ENCODE measurements around the gene CFAP221. TPM values are rescaled to one million over a fixed set of nuclear protein-coding genes. Genes with fewer than 3 reads are reported as not detected.

CFAP221 gene
- total and polyA plus RNA-seq, 7 experiments from 2014 or later = not detected

DNA sequence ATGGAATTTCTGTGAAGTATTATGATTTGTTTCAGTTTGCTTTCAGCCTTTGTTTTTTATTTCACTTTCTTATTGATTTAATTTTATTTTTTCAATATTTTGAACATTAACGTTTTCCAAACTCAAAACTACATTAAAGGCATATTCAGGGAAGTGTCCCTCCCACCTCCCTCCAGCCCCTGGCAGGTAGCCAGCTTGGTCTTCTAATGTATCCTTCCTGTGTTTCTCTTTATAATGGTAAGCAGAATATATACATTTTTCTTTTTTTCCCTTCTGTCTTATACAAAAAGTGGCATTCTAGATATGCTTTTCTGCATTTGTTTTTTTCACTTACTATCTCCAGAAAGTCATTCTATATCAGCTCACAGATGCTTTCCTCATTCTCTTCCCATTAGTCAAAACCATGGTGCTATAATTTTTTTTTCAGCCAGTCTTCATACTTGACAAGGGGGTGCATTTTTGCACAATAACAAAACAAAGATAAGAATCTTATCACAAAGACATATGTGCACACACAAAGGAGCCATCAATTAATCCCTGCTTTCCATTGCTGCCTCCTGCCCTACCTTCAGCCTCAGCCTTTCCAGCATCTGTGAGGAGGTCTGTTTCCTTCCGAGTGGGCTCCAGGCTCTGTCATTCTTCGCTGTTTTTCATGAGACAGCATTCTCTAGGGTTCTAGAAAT is 101.1 kb downstream of the CFAP221 start:
- POLR2A ChIA-PET = no interaction called here

DNA sequence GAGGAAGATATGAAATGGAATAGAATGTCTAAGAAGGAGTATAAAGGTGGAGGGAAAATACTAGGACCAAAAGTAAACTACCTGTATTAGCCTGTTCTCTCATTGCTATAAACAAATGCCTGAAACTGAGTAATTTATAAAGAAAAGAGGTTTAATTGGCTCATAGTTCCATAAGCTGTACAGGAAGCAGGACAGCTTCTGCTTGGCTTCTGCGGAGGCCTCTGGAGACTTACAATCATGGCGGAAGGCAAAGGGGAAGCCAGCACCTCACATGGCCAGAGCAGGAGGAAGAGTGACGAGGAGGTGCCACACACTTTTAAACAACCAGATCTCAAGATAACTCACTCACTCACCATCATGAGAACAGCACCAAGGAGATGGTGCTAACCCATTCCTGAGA is 101.9 kb downstream of the CFAP221 start:
- peaks cover 0 to 13% (median 5%) of the 10 kb centered on the region in 7 donors for H3K4me1 Mint-ChIP-seq
- H3K4me1 ChIP-seq (ENCODE audit: control insufficient read depth in 2 of 2, insufficient read depth in 2 of 2, low read length in 2 of 2) = peaks cover 0 to 4% of the 10 kb centered on the region in 2 donors
- DNase-seq (no peak), ATAC-seq (no peak)
- H3K9me3 ChIP-seq (ENCODE audit: control insufficient read depth in 2 of 3, low read length in 3 of 3) = no peaks in the 10 kb centered on the region
- H3K36me3 ChIP-seq (ENCODE audit: control insufficient read depth in 2 of 3, insufficient read depth in 3 of 3, low read length in 3 of 3) = no peaks in the 10 kb centered on the region
- H3K27me3 ChIP-seq (ENCODE audit: control insufficient read depth in 2 of 2, insufficient read depth in 2 of 2, low read length in 2 of 2) = no peaks in the 10 kb centered on the region
- intact Hi-C loops (cut with micrococcal nuclease) = no loop called here
- peaks cover 0 to 7% (median 0%) of the 10 kb centered on the region in 5 donors for H3K36me3 Mint-ChIP-seq
- H3K4me3 Mint-ChIP-seq = no peak overlapping the region
- ChIA-PET CTCF (no interaction called here), POLR2A (no interaction called here)
- peaks cover 0 to 25% (median 0%) of the 10 kb centered on the region in 5 donors for H3K27me3 Mint-ChIP-seq
- H3K27ac ChIP-seq (ENCODE audit: low read depth, low read length) = no peak overlapping the region
- H3K9me3 Mint-ChIP-seq = peaks cover 0 to 8% (median 0%) of the 10 kb centered on the region in 11 donors
- no peak overlapping the region for H3K4me3 ChIP-seq (ENCODE audit: low read length)
- H3K27ac Mint-ChIP-seq = no peak overlapping the region

More for the DNA sequence above, 101.1 kb downstream of the CFAP221 start:
- no peak for DNase-seq
- Mint-ChIP-seq H3K4me1 (peaks cover 0 to 13% (median 5%) of the 10 kb centered on the region in 7 donors), H3K27me3 (peaks cover 0 to 23% (median 0%) of the 10 kb centered on the region in 5 donors), H3K27ac (peak overlapping the region in 1 of 9 donors; percentile 23), H3K9me3 (peaks cover 0 to 8% (median 0%) of the 10 kb centered on the region in 11 donors), H3K36me3 (peaks cover 0 to 7% (median 0%) of the 10 kb centered on the region in 5 donors), H3K4me3 (no peak overlapping the region)
- no peak for ATAC-seq
- CTCF ChIA-PET = interaction anchor here (0.6 kb wide), 1 partner anchor 151 kb away, joined by 4 read pairs; no protein-coding TSS in a partner anchor
- no peaks in the 10 kb centered on the region for H3K36me3 ChIP-seq (ENCODE audit: control insufficient read depth in 2 of 3, insufficient read depth in 3 of 3, low read length in 3 of 3)
- H3K4me1 ChIP-seq (ENCODE audit: control insufficient read depth in 2 of 2, insufficient read depth in 2 of 2, low read length in 2 of 2) = peaks cover 0 to 4% of the 10 kb centered on the region in 2 donors
- intact Hi-C loops (cut with micrococcal nuclease) = no loop called here
- no peaks in the 10 kb centered on the region for H3K27me3 ChIP-seq (ENCODE audit: control insufficient read depth in 2 of 2, insufficient read depth in 2 of 2, low read length in 2 of 2)
- no peak overlapping the region for H3K4me3 ChIP-seq (ENCODE audit: low read length)
- no peak overlapping the region for H3K27ac ChIP-seq (ENCODE audit: low read depth, low read length)
- H3K9me3 ChIP-seq (ENCODE audit: control insufficient read depth in 2 of 3, low read length in 3 of 3) = no peaks in the 10 kb centered on the region

DNA sequence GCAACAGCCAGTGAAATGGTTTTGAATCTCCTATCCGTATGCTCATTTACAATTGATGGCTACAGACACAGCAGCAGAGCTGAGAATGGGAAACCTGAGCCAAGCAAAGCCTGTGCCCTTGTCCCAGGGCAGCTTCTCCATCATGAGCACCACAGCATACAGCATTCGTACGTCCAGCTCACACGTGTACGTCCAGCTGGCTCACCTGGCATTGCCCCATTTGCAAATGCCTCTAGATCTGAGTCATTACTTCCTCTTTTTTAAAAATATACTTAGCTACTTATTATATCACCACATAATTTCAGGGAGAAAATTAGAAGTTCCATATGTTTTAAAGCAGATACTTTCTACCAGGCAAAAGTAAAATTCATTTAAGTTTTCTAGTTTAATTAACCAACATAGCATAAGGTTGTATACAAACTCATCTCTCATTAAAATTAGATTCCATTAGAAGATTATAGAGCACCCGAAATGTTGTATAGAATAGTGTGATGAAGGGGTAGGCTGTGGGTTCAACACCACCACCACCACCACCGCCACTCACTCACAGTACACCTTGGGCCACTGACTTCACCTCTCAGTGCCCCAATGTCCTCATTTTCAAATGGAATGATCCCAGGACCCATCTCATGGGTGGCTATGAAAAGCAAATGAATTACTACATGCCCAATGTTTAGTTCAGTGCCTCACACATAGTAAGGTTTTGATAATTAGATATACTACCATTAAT is 103.4 kb downstream of the CFAP221 start:
- no peak for ATAC-seq
- intact Hi-C loops (cut with micrococcal nuclease) = no loop called here

DNA sequence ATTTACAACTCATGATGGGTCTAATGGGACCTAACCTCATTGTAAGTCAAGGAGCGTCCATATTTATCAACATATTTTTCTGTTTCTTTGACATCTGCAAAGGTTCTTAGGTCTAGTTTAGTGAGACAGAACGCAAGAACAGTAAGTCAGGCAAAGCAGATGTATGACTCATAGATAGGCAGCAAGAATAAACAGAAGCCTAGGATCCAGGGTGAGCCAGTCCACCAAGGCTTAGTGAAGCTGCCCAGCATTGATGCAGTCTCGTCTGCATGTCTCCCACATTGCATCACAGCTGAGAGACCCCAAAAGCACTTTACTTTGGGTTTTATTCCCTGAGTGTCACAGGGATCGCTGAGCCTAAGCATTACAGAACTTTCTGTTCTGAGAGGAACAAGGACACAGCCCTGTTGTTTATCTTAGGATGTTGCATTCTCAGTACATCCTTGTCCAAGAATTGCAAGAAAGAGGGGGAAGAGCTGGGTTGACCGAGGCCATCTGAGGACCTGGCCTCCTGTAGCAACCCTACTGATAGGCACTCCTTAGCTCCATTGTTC is 105.2 kb downstream of the CFAP221 start:
- no peak overlapping the region for H3K27ac Mint-ChIP-seq
- Histone ChIP-seq H3K9me3 (ENCODE audit: control insufficient read depth in 2 of 3, low read length in 3 of 3) (no peaks in the 10 kb centered on the region), H3K27ac (ENCODE audit: low read depth, low read length) (no peak overlapping the region), H3K4me1 (ENCODE audit: control insufficient read depth in 2 of 2, insufficient read depth in 2 of 2, low read length in 2 of 2) (no peaks in the 10 kb centered on the region), H3K4me3 (ENCODE audit: low read length) (no peak overlapping the region), H3K36me3 (ENCODE audit: control insufficient read depth in 2 of 3, insufficient read depth in 3 of 3, low read length in 3 of 3) (no peaks in the 10 kb centered on the region), H3K27me3 (ENCODE audit: control insufficient read depth in 2 of 2, insufficient read depth in 2 of 2, low read length in 2 of 2) (no peaks in the 10 kb centered on the region)
- peaks cover 0 to 7% (median 0%) of the 10 kb centered on the region in 7 donors for H3K4me1 Mint-ChIP-seq
- intact Hi-C loops (cut with micrococcal nuclease) = no loop called here
- ATAC-seq (no peak), DNase-seq (no peak)
- no peak overlapping the region for H3K4me3 Mint-ChIP-seq
- H3K9me3 Mint-ChIP-seq = peaks cover 0 to 8% (median 0%) of the 10 kb centered on the region in 11 donors
- peaks cover 0 to 31% (median 5%) of the 10 kb centered on the region in 5 donors for H3K27me3 Mint-ChIP-seq
- POLR2A ChIA-PET = interaction anchor here (1.5 kb wide), 1 partner anchor 29 kb away, joined by 3 read pairs; no protein-coding TSS in a partner anchor
- CTCF ChIA-PET = no interaction called here
- H3K36me3 Mint-ChIP-seq = peaks cover 0 to 7% (median 0%) of the 10 kb centered on the region in 5 donors

More for the DNA sequence above, 103.4 kb downstream of the CFAP221 start:
- ChIA-PET POLR2A (no interaction called here), CTCF (no interaction called here)
- no peak overlapping the region for H3K4me3 ChIP-seq (ENCODE audit: low read length)
- DNase-seq = no peak
- peaks cover 0 to 7% (median 0%) of the 10 kb centered on the region in 7 donors for H3K4me1 Mint-ChIP-seq
- H3K4me3 Mint-ChIP-seq = no peak overlapping the region
- peaks cover 0 to 8% (median 0%) of the 10 kb centered on the region in 11 donors for H3K9me3 Mint-ChIP-seq
- no peak overlapping the region for H3K27ac Mint-ChIP-seq
- peaks cover 0 to 7% (median 0%) of the 10 kb centered on the region in 5 donors for H3K36me3 Mint-ChIP-seq
- no peaks in the 10 kb centered on the region for H3K4me1 ChIP-seq (ENCODE audit: control insufficient read depth in 2 of 2, insufficient read depth in 2 of 2, low read length in 2 of 2)
- no peaks in the 10 kb centered on the region for H3K36me3 ChIP-seq (ENCODE audit: control insufficient read depth in 2 of 3, insufficient read depth in 3 of 3, low read length in 3 of 3)
- no peak overlapping the region for H3K27ac ChIP-seq (ENCODE audit: low read depth, low read length)
- no peaks in the 10 kb centered on the region for H3K27me3 ChIP-seq (ENCODE audit: control insufficient read depth in 2 of 2, insufficient read depth in 2 of 2, low read length in 2 of 2)
- H3K9me3 ChIP-seq (ENCODE audit: control insufficient read depth in 2 of 3, low read length in 3 of 3) = no peaks in the 10 kb centered on the region
- peaks cover 0 to 28% (median 0%) of the 10 kb centered on the region in 5 donors for H3K27me3 Mint-ChIP-seq

DNA sequence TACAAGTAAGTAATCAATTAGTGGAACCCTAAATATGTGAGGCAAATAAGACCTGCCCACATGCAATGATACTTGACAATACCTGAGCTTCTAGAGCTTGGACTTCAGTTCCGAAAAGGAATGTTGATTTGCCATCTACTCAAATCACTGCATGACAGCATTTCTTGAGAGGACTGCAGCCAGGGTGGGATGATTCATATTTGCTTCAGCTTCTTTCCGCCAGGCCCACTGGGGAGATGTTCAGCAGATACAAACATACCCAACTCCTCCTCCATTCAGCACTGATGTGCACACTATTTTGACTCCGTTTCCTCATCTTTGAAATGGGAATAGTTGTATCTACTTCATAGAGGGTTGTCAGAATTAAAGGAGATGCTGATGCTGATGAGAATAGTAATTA is 106.0 kb downstream of the CFAP221 start:
- no peak overlapping the region for H3K4me3 Mint-ChIP-seq
- H3K4me1 Mint-ChIP-seq = peaks cover 0 to 6% (median 0%) of the 10 kb centered on the region in 7 donors
- H3K27me3 Mint-ChIP-seq = peaks cover 6 to 35% (median 11%) of the 10 kb centered on the region in 5 donors
- no peak overlapping the region for H3K27ac ChIP-seq (ENCODE audit: low read depth, low read length)
- H3K36me3 ChIP-seq (ENCODE audit: control insufficient read depth in 2 of 3, insufficient read depth in 3 of 3, low read length in 3 of 3) = no peaks in the 10 kb centered on the region
- H3K4me1 ChIP-seq (ENCODE audit: control insufficient read depth in 2 of 2, insufficient read depth in 2 of 2, low read length in 2 of 2) = no peaks in the 10 kb centered on the region
- CTCF ChIA-PET = no interaction called here
- no peaks in the 10 kb centered on the region for H3K9me3 ChIP-seq (ENCODE audit: control insufficient read depth in 2 of 3, low read length in 3 of 3)
- H3K36me3 Mint-ChIP-seq = peaks cover 0 to 7% (median 0%) of the 10 kb centered on the region in 5 donors
- intact Hi-C loops (cut with micrococcal nuclease) = no loop called here
- H3K9me3 Mint-ChIP-seq = peaks cover 0 to 8% (median 0%) of the 10 kb centered on the region in 11 donors
- ATAC-seq = no peak
- DNase-seq = no peak
- POLR2A ChIA-PET = interaction anchor here (0.7 to 1.5 kb wide), 2 partner anchors 28 to 36 kb away, joined by 3 read pairs; no protein-coding TSS in a partner anchor
- no peak overlapping the region for H3K27ac Mint-ChIP-seq
- no peaks in the 10 kb centered on the region for H3K27me3 ChIP-seq (ENCODE audit: control insufficient read depth in 2 of 2, insufficient read depth in 2 of 2, low read length in 2 of 2)
- H3K4me3 ChIP-seq (ENCODE audit: low read length) = no peak overlapping the region

DNA sequence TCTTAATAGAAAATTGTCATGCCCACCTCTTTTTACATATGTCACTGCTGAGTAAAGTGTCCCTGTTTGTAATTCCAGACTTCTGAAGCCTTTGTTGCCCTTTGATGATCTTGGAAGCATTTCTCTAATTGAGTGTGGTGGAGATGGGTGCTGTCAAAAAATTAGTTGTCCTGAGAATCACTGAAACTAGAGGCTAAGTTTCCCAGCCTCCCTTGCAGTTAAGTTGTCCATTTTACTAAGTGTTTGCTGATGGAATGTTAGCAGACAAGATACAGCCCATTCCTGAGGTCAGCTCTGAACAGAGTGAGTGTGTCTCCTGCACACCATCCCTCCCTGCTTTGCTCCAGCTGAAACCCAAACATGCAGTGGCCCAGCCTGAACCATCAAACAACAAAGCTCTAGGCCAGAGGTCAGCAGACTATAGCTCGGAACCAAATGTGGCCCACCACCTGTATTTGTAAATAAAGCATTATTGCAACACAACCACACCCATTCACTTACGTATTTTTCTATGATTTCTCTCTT is 106.7 kb downstream of the CFAP221 start:
- H3K27ac ChIP-seq (ENCODE audit: low read depth, low read length) = no peak overlapping the region
- no peaks in the 10 kb centered on the region for H3K4me1 ChIP-seq (ENCODE audit: control insufficient read depth in 2 of 2, insufficient read depth in 2 of 2, low read length in 2 of 2)
- ATAC-seq (no peak), DNase-seq (no peak)
- CTCF ChIA-PET = interaction anchor here (0.7 kb wide), 1 partner anchor 551 kb away, joined by 3 read pairs; no protein-coding TSS in a partner anchor
- intact Hi-C loops (cut with micrococcal nuclease) = no loop called here
- Mint-ChIP-seq H3K27ac (no peak overlapping the region), H3K4me1 (no peaks in the 10 kb centered on the region), H3K4me3 (no peak overlapping the region), H3K27me3 (peaks cover 6 to 34% (median 11%) of the 10 kb centered on the region in 5 donors), H3K36me3 (peaks cover 0 to 7% (median 0%) of the 10 kb centered on the region in 5 donors), H3K9me3 (peaks cover 0 to 8% (median 0%) of the 10 kb centered on the region in 11 donors)
- no peak overlapping the region for H3K4me3 ChIP-seq (ENCODE audit: low read length)
- H3K36me3 ChIP-seq (ENCODE audit: control insufficient read depth in 2 of 3, insufficient read depth in 3 of 3, low read length in 3 of 3) = no peaks in the 10 kb centered on the region
- POLR2A ChIA-PET = interaction anchor here (1.5 kb wide), 1 partner anchor 27 kb away, joined by 3 read pairs; no protein-coding TSS in a partner anchor
- no peaks in the 10 kb centered on the region for H3K27me3 ChIP-seq (ENCODE audit: control insufficient read depth in 2 of 2, insufficient read depth in 2 of 2, low read length in 2 of 2)
- no peaks in the 10 kb centered on the region for H3K9me3 ChIP-seq (ENCODE audit: control insufficient read depth in 2 of 3, low read length in 3 of 3)
